Stimulated activated CD4-positive, alpha-beta T cell treated with anti-CD3 and anti-CD28 coated beads, Interleukin-12 subunit alpha, Interleukin-12 subunit beta, amount 100 ng/mL, for 24 hours (primary cell): ENCODE results near the gene DOCK9.

ENCODE experiments used
- DNase-seq, 2 experiments: peaks; one replicate each; pipeline ENCODE4 v3.0.0-alpha.2; 2020; ENCODE audit warnings: low read depth in 2 of 2

DOCK9 gene

DNA sequence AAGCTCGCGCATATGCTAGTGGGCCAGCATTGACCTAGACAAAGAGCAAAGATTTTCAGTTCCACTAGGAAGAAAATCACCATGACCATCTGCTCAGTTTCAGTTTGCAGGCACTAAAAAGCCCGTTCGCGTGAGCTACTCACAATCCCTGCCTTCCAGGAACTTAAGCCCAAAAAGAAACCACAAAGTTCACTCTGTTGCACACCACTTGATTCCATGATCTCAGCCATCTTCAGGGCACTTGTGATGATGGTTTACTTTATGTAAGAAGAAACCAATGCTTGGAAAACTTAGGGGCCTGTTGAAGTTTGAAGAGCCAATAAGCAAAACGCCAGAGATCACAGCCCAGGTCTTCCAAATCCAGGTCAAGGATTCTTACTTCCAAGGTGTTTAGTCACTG lies 180.4 kb downstream of the DOCK9 start:
- no peak for DNase-seq

DNA sequence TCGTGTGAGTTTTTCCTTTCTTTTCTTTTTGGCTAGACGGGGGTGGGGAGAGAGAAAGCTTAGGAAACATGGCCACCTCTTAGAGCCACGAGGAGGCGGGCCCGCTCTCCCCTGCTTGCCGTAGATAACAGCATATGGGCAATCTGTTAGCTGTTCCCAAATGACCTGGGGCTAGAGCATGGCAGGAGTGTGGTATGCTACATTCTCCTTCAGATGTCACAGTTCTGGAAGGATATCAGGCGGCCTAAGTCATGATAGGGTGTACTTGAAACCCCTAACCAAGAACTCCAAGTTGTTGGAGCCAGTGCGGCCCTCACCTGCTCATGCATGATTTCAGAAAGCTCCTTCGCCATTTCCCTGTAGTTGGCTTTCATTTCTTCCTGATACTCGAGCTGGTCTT lies 181.1 kb downstream of the DOCK9 start:
- no peak for DNase-seq

DNA sequence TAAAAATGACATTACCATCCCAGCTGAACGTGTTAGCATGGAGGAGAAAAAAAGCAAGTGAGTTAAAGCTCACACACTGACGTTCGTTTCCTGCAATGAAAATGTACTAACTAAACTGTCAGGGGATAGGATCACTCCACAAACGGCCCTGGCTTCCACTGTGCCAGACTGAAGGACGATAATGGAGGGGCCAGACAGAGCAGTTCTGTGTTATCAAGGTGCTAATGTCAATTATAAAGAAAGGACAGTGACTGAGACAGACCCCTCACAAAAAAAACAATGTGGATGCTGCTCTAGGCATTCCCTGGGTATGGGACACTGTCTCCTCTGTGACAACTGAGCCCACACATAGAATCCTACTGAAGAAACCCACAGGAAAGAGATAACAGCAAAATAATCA lies 181.7 kb downstream of the DOCK9 start:
- no peak for DNase-seq

DNA sequence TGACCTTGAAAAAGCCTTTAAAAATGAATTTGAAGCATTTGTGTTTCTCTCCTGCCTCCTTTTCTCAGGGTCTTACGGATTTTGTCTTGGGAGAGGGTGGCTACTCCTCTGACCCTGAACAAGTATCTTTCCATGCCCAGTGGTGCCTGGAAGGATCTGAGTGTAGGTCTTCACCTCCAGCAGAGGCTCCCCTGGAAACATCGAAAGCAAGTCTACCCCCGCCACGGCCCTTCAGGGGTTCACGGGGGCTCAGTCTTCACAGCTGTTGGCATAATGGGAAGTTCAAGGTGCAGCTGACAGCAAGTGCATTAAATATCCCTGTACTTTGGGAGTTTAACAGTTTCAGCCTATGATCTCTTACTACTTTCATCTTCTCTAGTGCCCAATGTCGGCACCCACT lies 182.6 kb downstream of the DOCK9 start:
- no peak for DNase-seq

DNA sequence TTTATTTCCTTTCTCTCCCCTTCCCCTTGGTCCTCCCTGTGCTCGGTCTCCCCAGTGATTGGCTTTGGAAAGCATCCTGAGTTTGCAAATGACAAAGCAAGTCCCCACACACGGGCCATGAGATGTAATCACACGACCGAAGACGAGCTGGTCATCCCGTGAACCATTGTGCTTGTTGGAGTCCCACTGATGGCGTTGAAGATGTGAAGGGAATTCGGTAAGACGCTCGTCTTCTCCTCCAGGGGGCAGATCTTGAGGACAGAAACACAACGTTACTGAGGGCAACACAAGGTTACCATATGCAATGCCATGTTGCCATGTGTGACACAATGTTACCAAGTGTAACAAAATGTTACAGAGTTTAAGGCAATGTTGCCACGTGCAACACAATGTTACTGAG lies 183.4 kb downstream of the DOCK9 start:
- no peak for DNase-seq

DNA sequence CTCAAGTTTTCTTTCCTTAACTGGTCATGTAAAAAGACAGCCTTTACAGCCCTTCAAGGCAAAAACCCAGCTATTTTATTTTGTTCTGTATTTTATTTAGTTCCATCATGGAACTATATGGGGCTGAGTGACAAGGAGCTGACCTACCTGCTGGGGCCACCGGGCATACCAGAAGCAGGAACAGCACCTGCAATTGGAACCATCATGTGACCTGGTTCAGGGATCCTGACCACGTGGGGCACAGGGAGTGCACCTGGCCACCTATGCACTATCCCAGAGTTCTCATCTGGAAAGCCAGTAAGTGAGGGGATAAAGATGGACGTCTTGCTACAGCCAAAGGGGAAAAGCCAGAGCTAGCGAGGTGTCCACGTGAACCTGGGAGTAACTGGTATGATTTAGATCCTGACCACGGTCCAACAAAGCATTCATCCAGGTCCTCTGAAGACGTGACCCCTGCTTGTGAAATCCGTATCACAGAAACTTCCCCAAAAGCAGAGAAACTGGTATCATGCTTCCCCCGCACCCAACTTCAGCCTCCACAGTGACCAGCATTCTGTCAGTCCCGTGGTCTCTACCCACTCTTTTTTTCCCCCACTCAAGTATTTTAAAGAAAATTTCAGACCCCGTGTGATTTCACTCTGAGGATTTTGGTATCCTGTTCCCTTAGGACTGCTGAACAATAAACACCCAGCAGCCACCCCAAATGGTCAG lies 184.9 kb downstream of the DOCK9 start:
- no peak for DNase-seq

DNA sequence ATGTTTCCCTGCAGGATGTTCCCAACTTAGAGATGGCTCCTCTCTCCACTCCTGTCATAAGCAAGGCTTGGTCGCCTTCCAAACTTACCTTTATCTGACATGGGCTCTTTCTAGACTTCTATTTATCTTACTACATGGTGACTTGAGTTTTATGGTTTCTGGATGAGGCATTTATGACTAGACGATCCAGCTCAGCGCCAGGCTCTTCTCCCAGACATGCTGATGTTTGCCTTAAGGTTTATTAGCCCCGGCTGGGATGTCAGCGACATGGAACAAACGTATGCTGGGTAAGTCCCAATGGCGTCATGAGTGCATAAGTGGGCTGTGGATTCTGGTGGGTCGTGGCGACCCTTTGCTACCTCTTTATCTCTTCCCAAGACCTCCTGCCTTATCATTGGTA lies 185.5 kb downstream of the DOCK9 start:
- no peak for DNase-seq

DNA sequence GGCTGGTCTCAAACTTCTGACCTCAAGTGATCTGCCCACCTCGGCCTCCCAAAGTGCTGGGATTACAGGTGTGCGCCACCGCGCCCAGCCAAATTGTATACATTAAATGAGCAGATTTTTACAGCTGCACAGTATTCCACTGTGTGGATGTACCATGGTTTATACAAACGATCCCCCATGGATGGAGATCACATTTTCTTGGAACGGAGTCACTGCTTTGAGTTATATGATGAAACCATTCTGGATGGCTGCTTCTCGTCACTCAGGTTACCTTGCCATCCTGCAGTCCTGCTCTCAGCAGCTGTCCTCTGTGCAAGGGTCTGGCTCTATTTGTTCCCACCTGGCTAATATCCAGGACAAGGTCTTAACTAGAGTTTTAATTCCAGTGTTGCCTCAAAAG lies 186.3 kb downstream of the DOCK9 start:
- DNase-seq: no peak

DNA sequence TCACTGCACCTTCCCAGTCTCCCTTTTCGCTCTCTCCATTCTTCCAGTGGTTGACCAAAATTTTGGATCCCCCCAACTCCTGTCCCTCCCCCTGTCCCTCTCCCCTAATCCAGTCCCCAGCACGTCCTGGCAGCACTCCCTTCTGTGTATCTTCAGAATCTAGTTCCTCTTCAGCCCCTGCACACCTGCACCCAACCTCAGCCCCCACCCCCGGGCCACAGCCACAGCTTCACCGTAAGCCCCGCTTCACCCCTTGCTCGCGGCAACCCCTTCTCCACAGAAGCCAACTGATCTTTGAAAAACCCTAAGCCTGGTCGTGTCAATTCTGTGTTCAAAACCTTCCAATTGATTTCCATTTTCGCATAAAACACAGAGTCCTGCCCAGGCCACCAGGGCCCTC lies 189.9 kb downstream of the DOCK9 start:
- no peak for DNase-seq

DNA sequence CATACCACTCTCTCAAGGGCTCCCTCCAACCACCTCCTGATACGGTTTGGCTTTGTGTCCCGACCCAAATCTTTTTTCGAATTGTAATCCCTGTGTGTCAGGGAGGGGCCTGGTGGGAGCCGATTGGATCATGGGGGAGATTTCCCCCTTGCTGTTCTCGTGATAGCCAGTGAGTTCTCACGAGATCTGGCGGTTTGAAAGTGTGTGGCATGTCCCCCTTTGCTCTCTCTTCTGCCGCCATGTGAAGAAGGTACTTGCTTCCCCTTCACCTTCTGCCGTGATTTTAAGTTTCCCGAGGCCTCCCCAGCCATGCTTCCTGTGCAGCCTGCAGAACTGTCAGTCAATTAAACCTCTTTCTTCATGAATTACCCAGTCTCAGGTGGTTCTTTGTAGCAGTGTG lies 190.7 kb downstream of the DOCK9 start:
- no peak for DNase-seq

DNA sequence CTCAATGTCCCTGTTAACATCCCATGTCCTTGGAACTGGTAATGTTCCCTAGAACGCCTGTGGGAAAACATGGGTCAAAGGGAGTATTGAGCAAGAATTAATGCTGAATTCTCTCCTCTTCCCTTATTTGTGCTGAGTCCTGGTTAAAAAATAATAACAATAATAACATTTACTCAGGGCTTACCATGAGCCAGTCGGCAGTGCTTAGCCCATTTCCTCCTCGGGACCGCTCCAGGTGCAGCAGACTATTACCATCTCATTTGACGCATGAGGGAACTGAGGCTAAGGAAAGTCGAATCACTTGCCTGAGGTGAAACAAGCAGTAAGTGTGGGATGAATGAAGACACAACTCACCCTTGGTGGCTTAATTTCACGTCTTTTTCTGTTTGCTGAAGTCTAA lies 191.8 kb downstream of the DOCK9 start:
- no peak for DNase-seq

DNA sequence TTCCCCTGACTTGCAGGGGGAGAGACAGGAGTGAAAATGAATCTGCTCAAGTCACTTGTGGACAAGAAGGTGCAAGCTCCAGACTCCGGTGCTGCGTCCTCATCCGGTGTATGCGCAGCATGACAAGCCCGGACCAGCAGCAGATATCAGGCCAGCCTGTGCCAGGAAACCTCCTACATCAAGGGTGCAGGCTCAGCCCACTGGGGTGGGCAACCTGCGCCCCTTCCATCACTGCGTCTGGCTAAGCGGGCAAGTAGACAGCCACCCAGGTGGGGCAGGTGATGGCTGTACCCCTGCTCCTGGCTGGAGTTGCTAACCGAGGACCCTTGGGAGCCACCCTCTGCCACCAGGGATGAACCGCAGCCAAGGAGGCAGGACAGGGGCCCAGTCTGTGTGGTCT lies 192.5 kb downstream of the DOCK9 start:
- no peak for DNase-seq

DNA sequence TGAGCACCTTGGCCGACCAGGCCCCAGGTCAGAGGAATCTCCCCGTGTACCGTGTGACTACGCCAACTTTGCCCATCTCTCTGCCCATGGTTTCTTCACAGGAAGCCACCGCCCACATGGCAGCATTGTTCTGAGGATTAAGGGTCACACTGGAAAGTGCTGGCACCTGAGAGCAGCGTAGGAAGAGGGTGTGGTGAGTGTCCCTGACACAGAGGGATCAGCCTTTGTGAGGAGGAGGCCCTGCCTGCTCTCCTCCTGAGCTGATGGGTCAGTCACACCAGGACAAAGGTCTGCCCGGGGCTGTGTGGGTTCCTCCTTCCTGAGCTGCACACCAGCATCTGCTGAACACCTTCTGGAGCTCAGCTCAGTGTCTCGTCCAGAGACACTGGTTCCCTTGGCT lies 193.2 kb downstream of the DOCK9 start:
- no peak for DNase-seq

DNA sequence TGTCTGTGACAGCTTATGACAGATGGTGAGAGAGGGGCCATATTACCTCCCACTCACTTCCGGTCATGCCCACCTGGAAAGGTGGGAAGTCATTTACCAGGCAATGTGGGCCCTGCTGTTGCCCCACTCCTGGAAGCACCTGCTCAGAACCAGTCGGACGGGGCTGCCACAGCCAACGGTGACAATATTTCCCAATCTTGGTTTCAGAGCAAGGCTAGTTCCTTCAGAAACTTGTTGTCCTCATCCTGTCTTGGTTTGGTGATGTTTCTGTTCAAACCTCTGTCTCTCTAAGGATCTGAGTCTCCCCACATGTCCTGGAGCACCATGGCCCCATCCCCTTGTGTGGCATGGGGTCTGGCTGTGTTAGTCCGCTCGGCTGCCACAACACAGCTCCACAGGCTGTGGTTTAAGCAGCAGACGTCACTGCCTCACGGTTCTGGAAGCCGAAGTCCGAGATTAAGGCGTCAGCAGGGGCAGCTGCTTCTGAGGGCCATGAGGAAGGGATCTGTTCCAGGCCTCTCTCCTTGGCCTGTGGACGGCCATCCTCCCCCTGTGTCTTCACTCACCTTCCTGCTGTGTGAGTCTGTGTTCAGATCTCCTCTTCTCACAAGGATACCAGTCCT lies 193.9 kb downstream of the DOCK9 start:
- no peak for DNase-seq

DNA sequence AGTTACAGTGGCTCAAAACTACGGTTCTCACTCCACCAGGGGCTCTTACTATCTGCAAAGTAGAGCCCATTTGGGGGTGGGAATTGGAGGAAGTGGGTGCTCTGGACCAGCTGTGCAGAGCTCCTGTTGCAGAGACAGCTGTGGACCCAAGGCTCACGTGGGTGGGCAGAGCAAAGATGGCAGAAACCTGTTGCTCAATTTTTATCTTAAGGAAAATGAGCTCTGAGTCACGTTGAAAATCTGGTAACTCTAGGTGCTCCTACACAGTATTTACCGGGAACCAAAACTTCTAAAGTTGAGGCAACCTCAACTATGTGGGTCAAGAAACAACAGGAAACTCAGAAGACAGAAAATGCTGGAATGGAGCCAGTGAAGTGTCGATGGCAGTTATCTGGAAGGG lies 195.2 kb downstream of the DOCK9 start:
- no peak for DNase-seq

DNA sequence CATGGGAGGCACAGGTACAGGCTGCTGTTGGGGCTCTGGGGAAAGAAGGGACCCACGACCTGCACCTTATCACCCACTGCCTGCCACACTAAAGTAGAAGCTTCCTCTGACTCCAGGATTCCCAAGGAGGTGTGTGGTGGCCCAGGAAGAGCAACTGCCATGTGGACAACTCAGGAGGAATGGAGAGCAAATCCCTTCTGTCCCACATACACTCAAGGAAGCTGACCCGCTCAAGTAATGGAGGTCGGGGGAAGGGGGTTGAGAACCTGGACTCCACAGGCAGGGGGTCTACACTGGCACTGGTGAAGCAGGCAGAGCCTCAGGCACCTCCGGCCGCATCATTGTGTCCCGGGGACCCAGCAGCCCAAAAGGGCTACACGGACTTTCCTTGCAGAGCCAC lies 196.0 kb downstream of the DOCK9 start:
- no peak for DNase-seq

DNA sequence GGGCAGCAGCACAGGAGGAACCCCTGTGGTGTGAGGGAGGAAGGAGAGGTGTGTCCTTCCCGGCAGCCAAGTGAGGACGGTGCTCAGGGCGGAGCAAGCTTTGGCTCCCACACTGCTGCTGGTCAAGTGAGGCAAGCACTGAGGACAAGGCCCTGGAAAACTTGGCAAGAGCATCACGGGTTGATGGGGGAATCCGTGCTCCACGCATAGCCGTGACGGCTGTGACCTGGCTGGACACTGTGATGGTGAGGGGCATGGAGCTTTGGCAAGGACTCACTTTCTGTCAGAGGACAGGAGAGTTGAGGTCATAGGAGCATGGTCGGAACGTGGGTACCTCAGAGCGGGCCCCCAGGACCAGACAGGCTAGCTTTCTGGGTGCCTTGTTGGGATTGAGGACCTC lies 196.4 kb downstream of the DOCK9 start:
- no peak for DNase-seq

DNA sequence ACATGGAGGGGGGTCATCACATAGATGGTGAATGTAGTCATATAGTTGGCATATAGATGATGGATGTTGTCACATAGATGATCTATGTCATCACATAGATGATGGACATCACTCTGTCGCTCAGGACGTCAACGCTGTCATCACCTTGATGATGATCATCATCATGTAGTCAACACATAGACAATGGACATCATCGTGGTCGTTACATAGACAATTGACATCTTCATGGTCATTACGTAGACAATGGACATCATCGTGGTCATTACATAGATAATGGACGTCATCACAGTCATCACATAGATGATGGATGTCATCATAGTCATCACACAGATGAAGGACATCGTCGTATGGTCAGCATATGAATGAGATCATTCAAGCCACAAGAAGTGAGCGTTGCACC lies 196.8 kb downstream of the DOCK9 start:
- DNase-seq: no peak

DNA sequence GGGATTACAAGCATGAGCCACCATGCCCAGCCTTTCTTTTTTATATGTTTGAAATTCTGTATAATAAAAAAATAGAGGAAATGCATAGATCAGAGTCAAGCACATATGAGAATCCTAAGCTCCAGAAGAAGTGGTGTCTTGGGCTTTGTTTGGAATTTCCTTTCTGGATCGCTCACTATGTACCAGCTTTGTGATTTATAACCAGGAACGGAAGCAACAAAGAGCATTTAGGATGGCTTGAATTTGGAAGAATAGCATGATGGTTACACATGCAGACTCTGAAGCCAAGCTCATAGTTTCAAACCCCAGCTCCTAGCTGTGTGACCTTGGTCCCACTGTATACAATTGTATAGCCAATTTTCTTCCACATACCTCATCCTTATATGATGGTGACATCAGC lies 197.4 kb downstream of the DOCK9 start:
- DNase-seq: no peak

DNA sequence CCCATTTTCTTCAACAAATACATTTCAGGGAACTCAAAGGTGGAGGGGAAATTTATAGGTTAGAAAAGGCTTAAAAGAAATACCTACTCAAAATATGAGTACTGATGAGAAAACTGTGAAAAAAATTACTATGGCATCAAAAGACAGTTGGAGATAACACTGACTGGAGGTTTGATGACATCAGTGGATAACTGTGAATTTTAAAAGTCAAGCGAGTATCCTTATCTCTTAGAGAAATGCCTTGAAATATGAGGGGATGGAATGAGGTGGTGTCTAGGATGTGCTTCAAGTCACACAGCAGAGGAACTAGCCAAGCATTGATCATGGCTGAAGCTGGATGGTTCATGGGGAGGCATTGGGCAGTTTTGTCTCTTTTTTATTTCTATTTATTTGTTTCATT lies 198.2 kb downstream of the DOCK9 start:
- no peak for DNase-seq

DNA sequence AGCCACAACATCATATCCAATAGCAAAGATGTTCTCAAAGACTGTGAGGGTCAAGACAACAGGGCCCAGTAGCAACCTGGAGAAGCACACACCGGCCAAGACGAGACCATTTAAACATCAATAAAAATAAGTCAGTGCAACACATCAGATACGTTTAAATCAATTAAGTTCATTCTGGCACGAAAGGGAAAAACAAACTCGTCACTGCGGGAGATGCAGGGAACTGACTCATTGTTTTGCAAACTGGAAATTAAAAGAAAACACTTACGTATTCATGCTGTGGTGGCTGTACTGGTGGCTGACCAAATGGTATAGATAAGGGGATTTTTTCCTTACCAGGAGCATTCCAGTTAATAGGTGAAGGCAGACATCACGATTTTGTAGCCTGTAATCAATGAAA lies 199.1 kb downstream of the DOCK9 start:
- no peak for DNase-seq

DNA sequence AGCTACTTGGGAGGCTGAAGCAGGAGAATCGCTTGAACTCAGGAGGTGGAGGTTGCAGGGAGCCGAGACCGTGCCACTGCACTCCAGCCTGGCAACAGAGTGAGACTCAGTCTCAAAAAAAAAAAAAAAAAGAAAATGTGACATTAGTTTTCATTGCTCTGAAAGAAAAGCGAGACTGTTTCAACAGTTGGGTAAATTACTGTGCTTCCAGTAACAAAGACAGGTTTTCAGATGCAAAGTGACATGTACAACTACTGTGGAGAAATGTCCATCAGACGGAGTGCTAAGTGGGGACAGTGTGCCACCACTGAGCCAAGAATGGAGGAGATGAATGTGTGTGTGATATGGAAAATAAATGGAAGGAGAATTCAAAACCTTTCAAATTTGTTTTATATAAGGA lies 201.2 kb downstream of the DOCK9 start:
- DNase-seq: no peak

DNA sequence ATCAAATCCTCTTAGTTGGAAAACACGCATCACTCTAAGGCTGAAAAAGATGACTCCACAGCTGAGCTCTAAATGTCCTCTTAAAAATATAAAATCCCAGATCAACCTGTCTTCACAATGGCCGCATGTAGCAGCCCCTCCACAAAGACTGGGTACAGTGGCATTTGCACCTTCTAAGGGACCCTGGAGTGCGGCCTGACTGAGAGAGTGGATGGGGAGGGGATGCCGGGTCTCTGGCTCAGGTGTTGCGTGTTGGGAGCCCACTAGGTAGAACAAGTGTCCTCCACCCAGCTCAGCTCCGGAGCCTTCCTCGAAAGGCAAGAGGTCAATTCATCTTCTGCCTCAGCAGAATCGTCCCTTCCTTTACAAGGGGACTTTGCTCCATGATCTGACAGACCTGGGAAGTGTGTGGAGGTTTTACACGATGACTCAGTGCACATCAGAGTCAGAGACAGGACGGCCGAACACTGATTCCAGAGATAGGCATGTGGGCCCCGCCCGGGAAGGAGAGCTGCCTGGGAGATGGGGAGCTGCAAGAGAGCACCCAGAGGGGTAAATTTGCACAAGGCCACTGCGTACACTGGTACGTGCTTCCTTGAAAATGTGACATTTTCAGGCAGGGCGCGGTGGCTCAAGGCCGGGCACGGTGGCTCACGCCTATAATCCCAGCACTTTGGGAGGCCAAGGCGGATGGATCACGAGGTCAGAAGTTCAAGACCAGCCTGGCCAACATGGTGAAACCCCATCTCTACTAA lies 201.8 kb downstream of the DOCK9 start:
- DNase-seq: no peak
